Panc1 (cell line): Measurements from ENCODE around the gene DKK3.

Source experiments
- CTCF ChIP-seq: fragments of 450-650 bp; IDR thresholded peaks from 2 replicates; pipeline ENCODE4 v1.5.1; 2017; ENCODE audit warnings: mild to moderate bottlenecking
- POLR2AphosphoS5 ChIP-seq: IDR thresholded peaks from 2 replicates; pipeline ENCODE4 v1.6.1; 2012; ENCODE audit warnings: mild to moderate bottlenecking, low read depth, low read length, moderate library complexity
- SIN3A ChIP-seq: IDR thresholded peaks from 2 replicates; pipeline ENCODE4 v1.6.1; 2012; ENCODE audit warnings: low read depth, mild to moderate bottlenecking, low read length, moderate library complexity, borderline replicate concordance; ENCODE audit not compliant: insufficient read depth
- TCF7L2 ChIP-seq: IDR thresholded peaks from 2 replicates; pipeline ENCODE4 v1.6.1; 2011; ENCODE audit warnings: mild to moderate bottlenecking, low read depth, low read length, inconsistent platforms

GRCh38 chr11:11976481-11977127, 31.8 kb downstream of the DKK3 start:
- no peak for TF ChIP-seq CTCF
- TF ChIP-seq TCF7L2, result no peak
- TF ChIP-seq SIN3A, result no peak
- TF ChIP-seq POLR2AphosphoS5, result no peak
